ENCODE data around the gene SLC16A4. TPM values are rescaled to one million over a fixed set of nuclear protein-coding genes. Genes with fewer than 3 reads are reported as not detected.

SLC16A4 gene
- total RNA-seq, 2 experiments from 2014 or later: 0.14 to 0.37 TPM

- Mint-ChIP-seq H3K27me3 (ENCODE audit: low read depth) (no peaks in the 10 kb centered on the region), H3K9me3 (no peaks in the 10 kb centered on the region), H3K27ac (no peak overlapping the region), H3K36me3 (ENCODE audit: low read depth) (no peaks in the 10 kb centered on the region), H3K4me1 (ENCODE audit: low read depth) (no peaks in the 10 kb centered on the region), H3K4me3 (no peak overlapping the region)
- no peak for DNase-seq
- CTCF ChIA-PET: interaction anchor here (0.6 to 19.9 kb wide), 2 partner anchors 103 to 114 kb away, joined by 5 to 644 read pairs; partner anchors contain the start of gene KCNC4
- intact Hi-C loops (cut with micrococcal nuclease): no loop called here
Measured at GRCh38 chr1:110319332-110320167, 71.3 kb downstream of the SLC16A4 start.

GRCh38 chr1:110318046-110318445, 72.8 kb downstream of the SLC16A4 start:
- DNase-seq: no peak
- no peaks in the 10 kb centered on the region for H3K27me3 Mint-ChIP-seq (ENCODE audit: low read depth)
- H3K27ac Mint-ChIP-seq: no peak overlapping the region
- H3K36me3 Mint-ChIP-seq (ENCODE audit: low read depth): no peaks in the 10 kb centered on the region
- intact Hi-C loops (cut with micrococcal nuclease): no loop called here
- no peaks in the 10 kb centered on the region for H3K4me1 Mint-ChIP-seq (ENCODE audit: low read depth)
- CTCF ChIA-PET: interaction anchor here (0.5 to 19.9 kb wide), 7 partner anchors 19 to 178 kb away, joined by 3 to 644 read pairs (median 5); partner anchors contain the start of gene KCNC4
- no peaks in the 10 kb centered on the region for H3K9me3 Mint-ChIP-seq
- no peak overlapping the region for H3K4me3 Mint-ChIP-seq

GRCh38 chr1:110316735-110317134, 74.1 kb downstream of the SLC16A4 start:
- Mint-ChIP-seq H3K27me3 (ENCODE audit: low read depth) (no peaks in the 10 kb centered on the region), H3K9me3 (no peaks in the 10 kb centered on the region), H3K4me1 (ENCODE audit: low read depth) (no peaks in the 10 kb centered on the region), H3K4me3 (no peak overlapping the region), H3K27ac (no peak overlapping the region), H3K36me3 (ENCODE audit: low read depth) (no peaks in the 10 kb centered on the region)
- intact Hi-C loops (cut with micrococcal nuclease): no loop called here
- no peak for DNase-seq
- CTCF ChIA-PET: interaction anchor here (0.5 to 19.9 kb wide), 7 partner anchors 20 to 179 kb away, joined by 3 to 644 read pairs (median 6); partner anchors contain the start of genes KCNC4 and RBM15

Other genes starting within 250 kb of the SLC16A4 start
- under 1 TPM in 1 of 2 experiments, not detected in 1; 0.12 TPM for gene SLC6A17, start 240.5 kb downstream of the SLC16A4 start, total RNA-seq
- gene KCNC4, start 180.7 kb downstream of the SLC16A4 start, total RNA-seq: 1 to 10 TPM; 9.7 TPM
- 10 to 100 TPM; 91.0 to 91.5 TPM for gene RBM15, start 51.6 kb downstream of the SLC16A4 start, total RNA-seq
- 100 to 1,000 TPM; 138 to 144 TPM for gene LAMTOR5, start 16.7 kb upstream of the SLC16A4 start, total RNA-seq
- gene PROK1, start 60.1 kb upstream of the SLC16A4 start, total RNA-seq: not detected
- gene KCNA10, start 128.1 kb upstream of the SLC16A4 start, total RNA-seq: not detected
- under 1 TPM; 0.19 to 0.64 TPM for gene KCNA2, start 215.3 kb upstream of the SLC16A4 start, total RNA-seq

Measured in activated naive CD4-positive, alpha-beta T cell treated with anti-CD3 and anti-CD28 coated beads for 36 hours (primary cell).